KMS-11 (cell line): ENCODE data around the gene A1BG.

ENCODE experiments used
- H2AFZ ChIP-seq: fragments of 200-600 bp; sonication (generic); 2 replicates; pipeline ENCODE4 v1.6.1; 2016; ENCODE audit warnings: antibody characterized with exemption, mixed run types, low read depth
- H3K27ac ChIP-seq: fragments of 200-600 bp; sonication (generic); 2 replicates; pipeline ENCODE4 v1.6.1; 2016; ENCODE audit warnings: mild to moderate bottlenecking, mixed run types
- H3K27me3 ChIP-seq: fragments of 200-600 bp; sonication (generic); 2 replicates; pipeline ENCODE4 v1.6.1; 2017; ENCODE audit warnings: mild to moderate bottlenecking, low read depth, mixed run types, moderate library complexity; ENCODE audit not compliant: insufficient read depth
- H3K36me3 ChIP-seq: fragments of 200-600 bp; sonication (generic); 2 replicates; pipeline ENCODE4 v1.6.1; 2017; ENCODE audit warnings: mild to moderate bottlenecking, mixed run types; ENCODE audit not compliant: insufficient read depth
- H3K4me1 ChIP-seq: fragments of 200-600 bp; sonication (generic); 2 replicates; pipeline ENCODE4 v1.6.1; 2016; ENCODE audit warnings: mild to moderate bottlenecking, low read depth, mixed run types; ENCODE audit not compliant: poor library complexity, severe bottlenecking
- H3K4me2 ChIP-seq: fragments of 200-600 bp; sonication (generic); 2 replicates; pipeline ENCODE4 v1.7.0; 2016; ENCODE audit warnings: mild to moderate bottlenecking, mixed run types
- H3K4me3 ChIP-seq: fragments of 200-600 bp; sonication (generic); IDR thresholded peaks from 2 replicates; pipeline ENCODE4 v1.6.1; 2017; ENCODE audit warnings: low read depth, low read length, mixed read lengths; ENCODE audit not compliant: insufficient read depth
- H3K79me2 ChIP-seq: fragments of 200-600 bp; sonication (generic); 2 replicates; pipeline ENCODE4 v1.6.1; 2016; ENCODE audit warnings: low read depth, mixed run types; ENCODE audit not compliant: insufficient read depth
- H3K9ac ChIP-seq: fragments of 200-600 bp; sonication (generic); 2 replicates; pipeline ENCODE4 v1.6.1; 2016; ENCODE audit warnings: mild to moderate bottlenecking, mixed run types
- H4K20me1 ChIP-seq: fragments of 200-600 bp; sonication (generic); 2 replicates; pipeline ENCODE4 v1.6.1; 2016; ENCODE audit warnings: mild to moderate bottlenecking, mixed run types; ENCODE audit not compliant: insufficient read depth
- TF ChIP-seq, protein P1 (sequence below): fragments of 200-600 bp; sonication (generic); conservative IDR thresholded peaks from 2 replicates; pipeline ENCODE4 v1.6.1; 2017; ENCODE audit warnings: low read depth, mild to moderate bottlenecking, antibody characterized with exemption, low read length, moderate library complexity, mixed read lengths

The A1BG gene

GRCh38 chr19:58354478-58355030 is 1.3 kb upstream of the A1BG start:
- no peak overlapping the region for H3K4me3 ChIP-seq
- H4K20me1 ChIP-seq, result no peaks in the 10 kb centered on the region
- no peak overlapping the region for H3K27ac ChIP-seq
- no peaks in the 10 kb centered on the region; the same call in 1 of the 2 replicates for H3K27me3 ChIP-seq
- H3K4me1 ChIP-seq, result peaks cover 3% of the 10 kb centered on the region
- TF ChIP-seq, protein P1, sequence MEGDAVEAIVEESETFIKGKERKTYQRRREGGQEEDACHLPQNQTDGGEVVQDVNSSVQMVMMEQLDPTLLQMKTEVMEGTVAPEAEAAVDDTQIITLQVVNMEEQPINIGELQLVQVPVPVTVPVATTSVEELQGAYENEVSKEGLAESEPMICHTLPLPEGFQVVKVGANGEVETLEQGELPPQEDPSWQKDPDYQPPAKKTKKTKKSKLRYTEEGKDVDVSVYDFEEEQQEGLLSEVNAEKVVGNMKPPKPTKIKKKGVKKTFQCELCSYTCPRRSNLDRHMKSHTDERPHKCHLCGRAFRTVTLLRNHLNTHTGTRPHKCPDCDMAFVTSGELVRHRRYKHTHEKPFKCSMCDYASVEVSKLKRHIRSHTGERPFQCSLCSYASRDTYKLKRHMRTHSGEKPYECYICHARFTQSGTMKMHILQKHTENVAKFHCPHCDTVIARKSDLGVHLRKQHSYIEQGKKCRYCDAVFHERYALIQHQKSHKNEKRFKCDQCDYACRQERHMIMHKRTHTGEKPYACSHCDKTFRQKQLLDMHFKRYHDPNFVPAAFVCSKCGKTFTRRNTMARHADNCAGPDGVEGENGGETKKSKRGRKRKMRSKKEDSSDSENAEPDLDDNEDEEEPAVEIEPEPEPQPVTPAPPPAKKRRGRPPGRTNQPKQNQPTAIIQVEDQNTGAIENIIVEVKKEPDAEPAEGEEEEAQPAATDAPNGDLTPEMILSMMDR, result no peak
- no peaks in the 10 kb centered on the region for H3K79me2 ChIP-seq
- no peaks in the 10 kb centered on the region for H3K36me3 ChIP-seq
- no peak overlapping the region for H2AFZ ChIP-seq
- no peak overlapping the region for H3K9ac ChIP-seq
- H3K4me2 ChIP-seq, result no peak overlapping the region

GRCh38 chr19:58353717-58354477 is 605 bp upstream of the A1BG start:
- Histone ChIP-seq H3K4me2 (no peak overlapping the region), H4K20me1 (no peaks in the 10 kb centered on the region), H3K79me2 (no peaks in the 10 kb centered on the region), H3K4me3 (no peak overlapping the region), H3K27me3 (no peaks in the 10 kb centered on the region; the same call in 1 of the 2 replicates), H3K27ac (no peak overlapping the region), H2AFZ (no peak overlapping the region), H3K9ac (no peak overlapping the region), H3K36me3 (no peaks in the 10 kb centered on the region), H3K4me1 (peaks cover 3% of the 10 kb centered on the region)
- TF ChIP-seq, protein P1, result no peak

GRCh38 chr19:58351990-58352755 is 1.1 kb downstream of the A1BG start:
- TF ChIP-seq, protein P1, result no peak
- peaks cover 3% of the 10 kb centered on the region for H3K4me1 ChIP-seq
- H2AFZ ChIP-seq, result no peak overlapping the region
- H3K27ac ChIP-seq, result no peak overlapping the region
- no peak overlapping the region for H3K9ac ChIP-seq
- no peaks in the 10 kb centered on the region for H3K79me2 ChIP-seq
- no peak overlapping the region for H3K4me3 ChIP-seq
- H3K36me3 ChIP-seq, result no peaks in the 10 kb centered on the region
- no peaks in the 10 kb centered on the region for H4K20me1 ChIP-seq
- H3K27me3 ChIP-seq, result peaks cover 9% of the 10 kb centered on the region; the same call in 1 of the 2 replicates
- no peak overlapping the region for H3K4me2 ChIP-seq

DNA sequence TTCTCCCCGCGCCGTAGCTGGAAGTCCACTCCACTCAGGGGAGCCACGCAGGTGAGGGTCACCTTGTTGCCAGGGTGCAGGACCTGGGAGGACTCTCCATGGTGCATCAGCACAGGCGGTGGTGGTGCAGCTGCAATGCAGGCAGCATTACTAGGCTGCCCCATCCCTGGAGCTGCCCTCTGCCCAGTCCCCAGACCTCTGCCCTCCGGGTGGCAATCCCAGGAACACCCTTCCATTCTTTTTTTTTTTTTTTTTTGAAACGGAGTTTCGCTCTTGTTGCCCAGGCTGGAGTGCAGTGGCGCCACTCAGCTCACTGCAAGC is 1.8 kb downstream of the A1BG start:
- TF ChIP-seq, protein P1, result no peak
- H3K9ac ChIP-seq, result no peak overlapping the region
- H3K27me3 ChIP-seq, result peaks cover 13% of the 10 kb centered on the region; the same call in 1 of the 2 replicates
- no peaks in the 10 kb centered on the region for H3K36me3 ChIP-seq
- no peaks in the 10 kb centered on the region for H3K79me2 ChIP-seq
- no peak overlapping the region for H3K4me2 ChIP-seq
- H2AFZ ChIP-seq, result no peak overlapping the region
- H3K4me3 ChIP-seq, result no peak overlapping the region
- H4K20me1 ChIP-seq, result no peaks in the 10 kb centered on the region
- H3K4me1 ChIP-seq, result peaks cover 3% of the 10 kb centered on the region
- H3K27ac ChIP-seq, result no peak overlapping the region
